ENCODE data around the gene SNX33. TPM values are rescaled to one million over a fixed set of nuclear protein-coding genes. Genes with fewer than 3 reads are reported as not detected.
"Not testable (repeated sequence)": the region's sequence is repeated elsewhere in the genome, so short reads cannot be mapped to it uniquely, and the experiment has no call there.

The SNX33 gene
- total and polyA plus RNA-seq, 12 donors, result 10.1 to 41.4 (median 19.3) TPM

GRCh38 chr15:75704618-75705017 is 56.9 kb downstream of the SNX33 start:
- TF ChIP-seq POLR2A (IDR thresholded peaks at IDR 0.05), result no peak
- no peak for TF ChIP-seq CTCF (IDR thresholded peaks at IDR 0.05)

GRCh38 chr15:75705375-75705774 is 57.7 kb downstream of the SNX33 start:
- H3K36me3 ChIP-seq (replicated peaks in 1 of 2); H3K27me3 ChIP-seq; H3K4me3 ChIP-seq; intact Hi-C loops (cut with DNase I); H3K9me3 ChIP-seq (replicated peaks in 1 of 3); H3K27ac ChIP-seq; DNase-seq: not testable (repeated sequence)
- WGBS, 4 donors, result 86 to 98% (median 94%) methylated on average over 4 to 5 of the region's 5 CpGs
- peaks cover 0 to 10% of the 10 kb centered on the region in 2 donors for H3K4me1 ChIP-seq (replicated peaks in 1 of 2)

More at GRCh38 chr15:75704618-75705017, 56.9 kb downstream of the SNX33 start:
- Histone ChIP-seq H3K27me3 (no peaks in the 10 kb centered on the region), H3K9me3 (replicated peaks in 1 of 3) (no peaks in the 10 kb centered on the region), H3K4me1 (replicated peaks in 1 of 2) (peaks cover 0 to 13% of the 10 kb centered on the region in 2 donors), H3K4me3 (no peak overlapping the region), H3K36me3 (replicated peaks in 1 of 2) (no peaks in the 10 kb centered on the region), H3K27ac (peak overlapping the region in 3 of 5 donors; percentile 68 to 80 (median 73))
- DNase-seq, result no peak
- 92 to 94% (median 93%) methylated on average over 6 to 9 of the region's 9 CpGs for WGBS, 4 donors
- intact Hi-C loops (cut with DNase I), result no loop called here

GRCh38 chr15:75705854-75706681 is 58.4 kb downstream of the SNX33 start:
- no peaks in the 10 kb centered on the region for H3K27me3 ChIP-seq
- H3K9me3 ChIP-seq (replicated peaks in 1 of 3), result no peaks in the 10 kb centered on the region
- 76 to 85% (median 80%) methylated on average over 9 to 14 of the region's 14 CpGs for WGBS, 4 donors
- H3K4me3 ChIP-seq, result no peak overlapping the region
- peak overlapping the region in 1 of 5 donors; percentile 40 for H3K27ac ChIP-seq
- intact Hi-C loops (cut with DNase I), result no loop called here
- no peaks in the 10 kb centered on the region for H3K36me3 ChIP-seq (replicated peaks in 1 of 2)
- H3K4me1 ChIP-seq (replicated peaks in 1 of 2), result peaks cover 0 to 10% of the 10 kb centered on the region in 2 donors
- no peak for DNase-seq
- no peak for TF ChIP-seq POLR2A (IDR thresholded peaks at IDR 0.05)

- no peak overlapping the region for H3K27ac ChIP-seq
- peaks cover 0 to 10% of the 10 kb centered on the region in 2 donors for H3K4me1 ChIP-seq (replicated peaks in 1 of 2)
- no peaks in the 10 kb centered on the region for H3K9me3 ChIP-seq (replicated peaks in 1 of 3)
- TF ChIP-seq POLR2A (IDR thresholded peaks at IDR 0.05) (no peak), CTCF (IDR thresholded peaks at IDR 0.05) (no peak)
- DNase-seq, result peak; percentile 59 to 84 (median 75)
- intact Hi-C loops (cut with DNase I), result no loop called here
- H3K36me3 ChIP-seq (replicated peaks in 1 of 2), result no peaks in the 10 kb centered on the region
- no peaks in the 10 kb centered on the region for H3K27me3 ChIP-seq
- no peak overlapping the region for H3K4me3 ChIP-seq
- 25 to 40% (median 27%) methylated on average over 2 of the region's 2 CpGs for WGBS, 4 donors
These were observed 58.9 kb downstream of the SNX33 start for GRCh38 chr15:75706682-75706954.

GRCh38 chr15:75709458-75709857 is 61.7 kb downstream of the SNX33 start:
- WGBS, 4 donors, result 22 to 38% (median 31%) methylated on average over 7 to 13 of the region's 15 CpGs
- TF ChIP-seq POLR2A (IDR thresholded peaks at IDR 0.05), result peak in 1 of 2 donors; percentile 8
- H3K36me3 ChIP-seq (replicated peaks in 1 of 2); H3K4me3 ChIP-seq; H3K27me3 ChIP-seq; intact Hi-C loops (cut with DNase I); H3K9me3 ChIP-seq (replicated peaks in 1 of 3): not testable (repeated sequence)
- Histone ChIP-seq H3K27ac (peak overlapping the region in 1 of 5 donors; percentile 40), H3K4me1 (replicated peaks in 1 of 2) (peaks cover 6 to 12% of the 10 kb centered on the region in 2 donors)
- peak in 6 of 7 donors; percentile 50 to 83 (median 72) for DNase-seq

- H3K4me1 ChIP-seq (replicated peaks in 1 of 2), result peaks cover 6 to 12% of the 10 kb centered on the region in 2 donors
- WGBS, 4 donors, result 94% methylated on average over 5 of the region's 5 CpGs; no CpG with 5 or more reads in 2 of the 4 donors
- H3K9me3 ChIP-seq (replicated peaks in 1 of 3); H3K4me3 ChIP-seq; DNase-seq; H3K27me3 ChIP-seq; H3K36me3 ChIP-seq (replicated peaks in 1 of 2); intact Hi-C loops (cut with DNase I); H3K27ac ChIP-seq: not testable (repeated sequence)
These were observed 63.2 kb downstream of the SNX33 start for GRCh38 chr15:75710874-75711273.

GRCh38 chr15:75711495-75711894 is 63.8 kb downstream of the SNX33 start:
- intact Hi-C loops (cut with DNase I); H3K27ac ChIP-seq; H3K9me3 ChIP-seq (replicated peaks in 1 of 3); DNase-seq; H3K36me3 ChIP-seq (replicated peaks in 1 of 2); H3K4me3 ChIP-seq; H3K27me3 ChIP-seq: not testable (repeated sequence)
- H3K4me1 ChIP-seq (replicated peaks in 1 of 2), result peaks cover 6 to 12% of the 10 kb centered on the region in 2 donors
- 69 to 73% (median 70%) methylated on average over 5 to 7 of the region's 7 CpGs for WGBS, 4 donors

Data from adrenal gland (tissue), 12 donors.